ENCODE results near the gene CAPN14.

CAPN14 gene

GRCh38 chr2:31241625-31242270 is 24.4 kb upstream of the CAPN14 start:
- no peak for DNase-seq

- DNase-seq = no peak
Observed at GRCh38 chr2:31240381-31241365, 23.4 kb upstream of the CAPN14 start.

GRCh38 chr2:31239593-31240177 is 22.4 kb upstream of the CAPN14 start:
- no peak for DNase-seq

- DNase-seq = no peak
Observed at GRCh38 chr2:31238906-31239592, 21.7 kb upstream of the CAPN14 start.

- DNase-seq = no peak
Observed at GRCh38 chr2:31238126-31238905, 21.0 kb upstream of the CAPN14 start.

- DNase-seq = no peak
Observed at GRCh38 chr2:31237348-31238017, 20.2 kb upstream of the CAPN14 start.

- no peak for DNase-seq
Observed at GRCh38 chr2:31236433-31237205, 19.3 kb upstream of the CAPN14 start.

- no peak for DNase-seq
Observed at GRCh38 chr2:31235504-31235902, 18.2 kb upstream of the CAPN14 start.

GRCh38 chr2:31234683-31235503 is 17.6 kb upstream of the CAPN14 start:
- no peak for DNase-seq

GRCh38 chr2:31233741-31234682 is 16.7 kb upstream of the CAPN14 start, which contains the start of gene EHD3:
TSS of gene EHD3 (plus strand) at chr2:31234152. CDS start at chr2:31234622, 470 bp downstream.
- DNase-seq = no peak

- DNase-seq = no peak
Observed at GRCh38 chr2:31233231-31233630, 15.9 kb upstream of the CAPN14 start.

GRCh38 chr2:31232586-31232985 is 15.3 kb upstream of the CAPN14 start:
- DNase-seq = no peak

- no peak for DNase-seq
Observed at GRCh38 chr2:31231571-31232302, 14.4 kb upstream of the CAPN14 start.

GRCh38 chr2:31230751-31231150 is 13.4 kb upstream of the CAPN14 start:
- no peak for DNase-seq

GRCh38 chr2:31228717-31229116 is 11.4 kb upstream of the CAPN14 start:
- no peak for DNase-seq

GRCh38 chr2:31227711-31228125 is 10.4 kb upstream of the CAPN14 start:
- DNase-seq = no peak

- DNase-seq = no peak
Observed at GRCh38 chr2:31227110-31227509, 9.8 kb upstream of the CAPN14 start.

- no peak for DNase-seq
Observed at GRCh38 chr2:31226266-31226665, 9.0 kb upstream of the CAPN14 start.
